ENCODE results near the gene ARHGAP29. TPM values are rescaled to one million over a fixed set of nuclear protein-coding genes. Genes with fewer than 3 reads are reported as not detected.

Gene ARHGAP29
- total and polyA plus RNA-seq, 2 experiments from 2014 or later: 4.6 to 6.9 TPM

DNA sequence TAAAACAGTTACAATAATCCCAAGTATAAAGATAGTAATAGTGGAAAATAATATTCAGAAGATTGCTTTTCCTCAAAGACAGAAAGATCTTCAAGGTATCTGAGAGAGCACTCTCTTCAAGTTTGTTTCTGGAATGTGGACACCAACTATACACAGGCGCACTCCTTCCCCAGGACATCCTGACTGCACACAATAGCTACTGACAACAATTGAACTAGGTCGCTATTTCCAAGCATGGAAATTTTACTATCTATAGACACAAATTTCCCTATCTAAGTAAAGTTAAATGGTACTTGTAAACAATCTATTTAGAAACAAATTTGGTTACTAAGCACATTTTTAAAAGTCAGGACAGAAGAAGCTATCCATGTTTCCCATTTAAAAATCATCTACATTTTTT, 19.1 kb downstream of the ARHGAP29 start:
- TF ChIP-seq, protein P1, sequence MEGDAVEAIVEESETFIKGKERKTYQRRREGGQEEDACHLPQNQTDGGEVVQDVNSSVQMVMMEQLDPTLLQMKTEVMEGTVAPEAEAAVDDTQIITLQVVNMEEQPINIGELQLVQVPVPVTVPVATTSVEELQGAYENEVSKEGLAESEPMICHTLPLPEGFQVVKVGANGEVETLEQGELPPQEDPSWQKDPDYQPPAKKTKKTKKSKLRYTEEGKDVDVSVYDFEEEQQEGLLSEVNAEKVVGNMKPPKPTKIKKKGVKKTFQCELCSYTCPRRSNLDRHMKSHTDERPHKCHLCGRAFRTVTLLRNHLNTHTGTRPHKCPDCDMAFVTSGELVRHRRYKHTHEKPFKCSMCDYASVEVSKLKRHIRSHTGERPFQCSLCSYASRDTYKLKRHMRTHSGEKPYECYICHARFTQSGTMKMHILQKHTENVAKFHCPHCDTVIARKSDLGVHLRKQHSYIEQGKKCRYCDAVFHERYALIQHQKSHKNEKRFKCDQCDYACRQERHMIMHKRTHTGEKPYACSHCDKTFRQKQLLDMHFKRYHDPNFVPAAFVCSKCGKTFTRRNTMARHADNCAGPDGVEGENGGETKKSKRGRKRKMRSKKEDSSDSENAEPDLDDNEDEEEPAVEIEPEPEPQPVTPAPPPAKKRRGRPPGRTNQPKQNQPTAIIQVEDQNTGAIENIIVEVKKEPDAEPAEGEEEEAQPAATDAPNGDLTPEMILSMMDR (conservative IDR thresholded peaks at IDR 0.05; ENCODE audit: low read depth in 2 of 2): no peak
- no peak for TF ChIP-seq STAT1 (IDR thresholded peaks at IDR 0.05; ENCODE audit: unreplicated experiment)
- no peak for TF ChIP-seq EZH2phosphoT487 (IDR thresholded peaks at IDR 0.05; ENCODE audit: unreplicated experiment)
- TF ChIP-seq ZNF114 (CRISPR knock-in tag; IDR thresholded peaks at IDR 0.05): no peak
- no peak for TF ChIP-seq CREB1 (CRISPR knock-in tag; IDR thresholded peaks at IDR 0.05; ENCODE audit: low read depth)
- no peak for TF ChIP-seq JUNB (IDR thresholded peaks at IDR 0.05; ENCODE audit: unreplicated experiment)
- TF ChIP-seq, protein P2, sequence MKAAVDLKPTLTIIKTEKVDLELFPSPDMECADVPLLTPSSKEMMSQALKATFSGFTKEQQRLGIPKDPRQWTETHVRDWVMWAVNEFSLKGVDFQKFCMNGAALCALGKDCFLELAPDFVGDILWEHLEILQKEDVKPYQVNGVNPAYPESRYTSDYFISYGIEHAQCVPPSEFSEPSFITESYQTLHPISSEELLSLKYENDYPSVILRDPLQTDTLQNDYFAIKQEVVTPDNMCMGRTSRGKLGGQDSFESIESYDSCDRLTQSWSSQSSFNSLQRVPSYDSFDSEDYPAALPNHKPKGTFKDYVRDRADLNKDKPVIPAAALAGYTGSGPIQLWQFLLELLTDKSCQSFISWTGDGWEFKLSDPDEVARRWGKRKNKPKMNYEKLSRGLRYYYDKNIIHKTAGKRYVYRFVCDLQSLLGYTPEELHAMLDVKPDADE (IDR thresholded peaks at IDR 0.05): no peak
- TF ChIP-seq POLR2AphosphoS5 (IDR thresholded peaks at IDR 0.05; ENCODE audit: low read depth): no peak
- H3K27me3 Mint-ChIP-seq (ENCODE audit: insufficient read depth, low read depth, poor library complexity): no peaks in the 10 kb centered on the region
- H3K4me3 ChIP-seq: no peak overlapping the region
- H3K4me3 Mint-ChIP-seq: no peak overlapping the region
- H3K4me2 ChIP-seq: no peak overlapping the region
- no peaks in the 10 kb centered on the region for H3K36me3 ChIP-seq (ENCODE audit: insufficient read depth)
- H3K36me3 Mint-ChIP-seq (ENCODE audit: low read depth): no peaks in the 10 kb centered on the region
- ATAC-seq: no peak
- no peaks in the 10 kb centered on the region for H3K9me3 Mint-ChIP-seq
- no peaks in the 10 kb centered on the region for H3K27me3 ChIP-seq (ENCODE audit: insufficient read depth)
- no peaks in the 10 kb centered on the region for H3F3A ChIP-seq (replicated peaks; ENCODE audit: low read depth)
- H2AFZ ChIP-seq: no peak overlapping the region
- DNase-seq (ENCODE audit: low spot score): no peak
- H3K9me2 ChIP-seq (ENCODE audit: insufficient read depth): no peaks in the 10 kb centered on the region
- H3K4me1 Mint-ChIP-seq: peaks cover 7% of the 10 kb centered on the region
- H3K4me1 ChIP-seq (ENCODE audit: insufficient read depth): peaks cover 10% of the 10 kb centered on the region; the same call in 1 of the 2 replicates
- no peak overlapping the region for H3K27ac Mint-ChIP-seq
- no peaks in the 10 kb centered on the region for H3K79me2 ChIP-seq (replicated peaks; ENCODE audit: insufficient read depth)
- H3K27ac ChIP-seq (ENCODE audit: low read depth): no peak overlapping the region
- no peaks in the 10 kb centered on the region for H4K20me1 ChIP-seq (replicated peaks; ENCODE audit: insufficient read depth)

DNA sequence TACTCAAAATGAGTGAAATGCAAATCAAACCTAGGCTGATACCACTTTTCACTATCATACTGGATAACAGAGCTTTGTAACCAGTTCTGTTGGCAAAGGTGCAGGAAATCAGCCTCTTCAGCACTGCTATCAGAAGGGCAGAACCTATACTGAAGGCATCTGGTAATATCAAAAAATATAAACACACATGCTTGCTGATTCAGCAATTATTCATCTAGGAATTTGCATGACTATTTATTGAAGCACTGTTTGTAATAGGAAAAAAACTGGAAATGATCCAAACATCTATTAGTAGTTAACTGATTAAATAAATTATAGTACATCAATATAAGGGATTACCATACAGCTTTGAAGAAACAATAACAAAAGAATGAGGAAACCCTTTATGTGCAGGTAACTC, 21.4 kb downstream of the ARHGAP29 start:
- H3K4me1 Mint-ChIP-seq: peaks cover 7% of the 10 kb centered on the region
- no peaks in the 10 kb centered on the region for H3K9me3 Mint-ChIP-seq
- no peak overlapping the region for H2AFZ ChIP-seq
- H3K4me3 Mint-ChIP-seq: no peak overlapping the region
- H3K4me1 ChIP-seq (ENCODE audit: insufficient read depth): peaks cover 10% of the 10 kb centered on the region; the same call in 1 of the 2 replicates
- H3K79me2 ChIP-seq (replicated peaks; ENCODE audit: insufficient read depth): no peaks in the 10 kb centered on the region
- no peak overlapping the region for H3K27ac ChIP-seq (ENCODE audit: low read depth)
- H3K27me3 Mint-ChIP-seq (ENCODE audit: insufficient read depth, low read depth, poor library complexity): no peaks in the 10 kb centered on the region
- H3K27ac Mint-ChIP-seq: no peak overlapping the region
- no peaks in the 10 kb centered on the region for H3K27me3 ChIP-seq (ENCODE audit: insufficient read depth)
- no peak overlapping the region for H3K4me3 ChIP-seq
- no peak overlapping the region for H3K4me2 ChIP-seq
- H3K36me3 ChIP-seq (ENCODE audit: insufficient read depth): no peaks in the 10 kb centered on the region
- H3K36me3 Mint-ChIP-seq (ENCODE audit: low read depth): no peaks in the 10 kb centered on the region
- no peak for ATAC-seq
- H4K20me1 ChIP-seq (replicated peaks; ENCODE audit: insufficient read depth): no peaks in the 10 kb centered on the region
- H3F3A ChIP-seq (replicated peaks; ENCODE audit: low read depth): no peaks in the 10 kb centered on the region
- H3K9me2 ChIP-seq (ENCODE audit: insufficient read depth): no peaks in the 10 kb centered on the region
- DNase-seq (ENCODE audit: low spot score): no peak
- TF ChIP-seq, protein P3, sequence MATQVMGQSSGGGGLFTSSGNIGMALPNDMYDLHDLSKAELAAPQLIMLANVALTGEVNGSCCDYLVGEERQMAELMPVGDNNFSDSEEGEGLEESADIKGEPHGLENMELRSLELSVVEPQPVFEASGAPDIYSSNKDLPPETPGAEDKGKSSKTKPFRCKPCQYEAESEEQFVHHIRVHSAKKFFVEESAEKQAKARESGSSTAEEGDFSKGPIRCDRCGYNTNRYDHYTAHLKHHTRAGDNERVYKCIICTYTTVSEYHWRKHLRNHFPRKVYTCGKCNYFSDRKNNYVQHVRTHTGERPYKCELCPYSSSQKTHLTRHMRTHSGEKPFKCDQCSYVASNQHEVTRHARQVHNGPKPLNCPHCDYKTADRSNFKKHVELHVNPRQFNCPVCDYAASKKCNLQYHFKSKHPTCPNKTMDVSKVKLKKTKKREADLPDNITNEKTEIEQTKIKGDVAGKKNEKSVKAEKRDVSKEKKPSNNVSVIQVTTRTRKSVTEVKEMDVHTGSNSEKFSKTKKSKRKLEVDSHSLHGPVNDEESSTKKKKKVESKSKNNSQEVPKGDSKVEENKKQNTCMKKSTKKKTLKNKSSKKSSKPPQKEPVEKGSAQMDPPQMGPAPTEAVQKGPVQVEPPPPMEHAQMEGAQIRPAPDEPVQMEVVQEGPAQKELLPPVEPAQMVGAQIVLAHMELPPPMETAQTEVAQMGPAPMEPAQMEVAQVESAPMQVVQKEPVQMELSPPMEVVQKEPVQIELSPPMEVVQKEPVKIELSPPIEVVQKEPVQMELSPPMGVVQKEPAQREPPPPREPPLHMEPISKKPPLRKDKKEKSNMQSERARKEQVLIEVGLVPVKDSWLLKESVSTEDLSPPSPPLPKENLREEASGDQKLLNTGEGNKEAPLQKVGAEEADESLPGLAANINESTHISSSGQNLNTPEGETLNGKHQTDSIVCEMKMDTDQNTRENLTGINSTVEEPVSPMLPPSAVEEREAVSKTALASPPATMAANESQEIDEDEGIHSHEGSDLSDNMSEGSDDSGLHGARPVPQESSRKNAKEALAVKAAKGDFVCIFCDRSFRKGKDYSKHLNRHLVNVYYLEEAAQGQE (IDR thresholded peaks at IDR 0.05; ENCODE audit: unreplicated experiment): no peak
- no peak for TF ChIP-seq ZNF331 (CRISPR knock-in tag; IDR thresholded peaks at IDR 0.05; ENCODE audit: low read depth)
- no peak for TF ChIP-seq JUNB (IDR thresholded peaks at IDR 0.05; ENCODE audit: unreplicated experiment)

Data from GM23338 (cell line).